ES-I3 (cell line): ENCODE results near the gene E2F8.
"Not testable (repeated sequence)": the region's sequence is repeated elsewhere in the genome, so short reads cannot be mapped to it uniquely, and the experiment has no call there.

Source experiments
- H3K36me3 ChIP-seq: 2 replicates; pipeline ENCODE4 v1.6.1; 2013; ENCODE audit warnings: mild to moderate bottlenecking, low read length, control low read depth, moderate library complexity; ENCODE audit not compliant: insufficient read depth
- H3K4me1 ChIP-seq: 2 replicates; pipeline ENCODE4 v1.6.1; 2013; ENCODE audit warnings: mild to moderate bottlenecking, control low read depth, low read length; ENCODE audit not compliant: insufficient read depth
- H3K9ac ChIP-seq: 2 replicates; pipeline ENCODE4 v1.6.1; 2013; ENCODE audit warnings: low read depth, mild to moderate bottlenecking, low read length, moderate library complexity
- H3K9me3 ChIP-seq: 2 replicates; pipeline ENCODE4 v1.6.1; 2013; ENCODE audit warnings: mild to moderate bottlenecking, low read length, moderate library complexity; ENCODE audit not compliant: control insufficient read depth, insufficient read depth

E2F8 gene

GRCh38 chr11:19240420-19241259 lies at the start of gene E2F8:
E2F8 (minus strand) TSS chr11:19240945; CDS start chr11:19240121, 824 bp downstream.
- Histone ChIP-seq H3K4me1 (no peaks in the 10 kb centered on the region), H3K36me3 (no peaks in the 10 kb centered on the region)

GRCh38 chr11:19290356-19290755 lies 49.6 kb upstream of the E2F8 start:
- H3K4me1 ChIP-seq, result no peaks in the 10 kb centered on the region
- H3K36me3 ChIP-seq, result no peaks in the 10 kb centered on the region
- H3K9ac ChIP-seq, result no peak overlapping the region
- no peaks in the 10 kb centered on the region for H3K9me3 ChIP-seq

More at GRCh38 chr11:19240420-19241259, at the start of gene E2F8:
- Histone ChIP-seq H3K9ac (peak within 1 kb of the TSS; percentile 90), H3K9me3 (no peaks in the 10 kb centered on the region)

- no peak overlapping the region for H3K9ac ChIP-seq
- no peaks in the 10 kb centered on the region for H3K9me3 ChIP-seq
- no peaks in the 10 kb centered on the region for H3K4me1 ChIP-seq
- no peaks in the 10 kb centered on the region for H3K36me3 ChIP-seq
Measured at GRCh38 chr11:19288256-19288655, 47.5 kb upstream of the E2F8 start.

DNA sequence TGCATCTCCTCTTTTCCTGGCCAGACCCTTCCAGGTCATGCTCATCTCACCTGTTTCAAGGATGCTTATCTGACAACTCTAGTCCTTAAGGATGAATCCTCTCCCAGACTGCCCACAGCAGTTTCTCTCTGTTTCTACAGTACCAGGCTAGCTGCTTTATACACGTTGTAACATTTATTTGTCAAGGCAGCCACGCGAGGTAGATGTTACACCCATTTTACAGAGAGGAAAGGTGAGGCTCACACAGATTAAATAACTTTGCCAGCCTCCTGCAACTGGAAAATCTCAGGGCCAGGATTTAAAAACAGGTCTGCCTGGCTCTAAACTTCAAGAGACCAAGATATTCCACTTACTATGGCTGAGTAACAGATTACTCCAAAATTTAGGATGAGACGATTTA lies 45.7 kb upstream of the E2F8 start:
- no peaks in the 10 kb centered on the region for H3K4me1 ChIP-seq
- H3K9me3 ChIP-seq, result no peaks in the 10 kb centered on the region
- no peak overlapping the region for H3K9ac ChIP-seq
- H3K36me3 ChIP-seq, result no peaks in the 10 kb centered on the region

DNA sequence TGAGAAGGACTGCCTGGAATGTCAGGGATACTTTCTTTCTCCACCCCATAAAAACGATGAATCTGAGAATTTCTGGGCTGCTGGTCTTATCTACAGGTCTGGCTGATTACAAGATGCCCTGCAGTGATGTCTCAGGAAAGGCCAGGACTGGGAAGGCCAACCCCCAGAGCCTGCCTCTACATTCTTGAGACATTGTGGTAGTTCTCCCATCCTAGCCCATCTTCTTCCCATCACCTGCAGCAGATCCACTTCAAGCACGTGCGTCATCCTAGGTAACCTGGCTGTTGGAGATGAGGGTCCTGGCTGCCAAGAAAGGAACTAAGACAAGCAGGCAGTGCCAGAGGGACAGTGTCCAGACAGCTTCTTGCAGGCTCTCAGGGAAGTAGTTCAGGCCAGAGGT lies 44.1 kb upstream of the E2F8 start:
- H3K4me1 ChIP-seq, result no peaks in the 10 kb centered on the region
- H3K9ac ChIP-seq, result no peak overlapping the region
- H3K9me3 ChIP-seq, result no peaks in the 10 kb centered on the region

DNA sequence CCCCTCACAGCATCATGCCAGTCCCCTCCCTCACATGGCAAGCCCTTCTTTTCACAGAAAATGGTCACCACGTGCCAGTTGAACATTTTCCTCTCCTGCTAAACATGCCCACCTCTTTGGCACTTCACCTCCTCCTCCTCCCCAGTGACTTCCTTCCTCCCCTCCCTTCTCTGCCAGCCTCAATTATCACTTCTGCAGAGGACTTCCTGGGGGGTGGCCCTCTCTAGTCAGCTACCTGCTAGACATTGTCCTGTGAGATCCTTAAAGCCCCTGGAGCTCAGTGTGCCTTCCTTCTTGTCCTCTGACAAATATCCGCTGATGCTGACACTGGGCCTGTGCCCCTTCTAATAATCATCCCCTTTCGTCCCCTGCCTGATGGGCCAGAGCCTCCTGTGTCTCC lies 43.2 kb upstream of the E2F8 start:
- H3K9ac ChIP-seq, result no peak overlapping the region

More for the DNA sequence above, 44.1 kb upstream of the E2F8 start:
- no peaks in the 10 kb centered on the region for H3K36me3 ChIP-seq

DNA sequence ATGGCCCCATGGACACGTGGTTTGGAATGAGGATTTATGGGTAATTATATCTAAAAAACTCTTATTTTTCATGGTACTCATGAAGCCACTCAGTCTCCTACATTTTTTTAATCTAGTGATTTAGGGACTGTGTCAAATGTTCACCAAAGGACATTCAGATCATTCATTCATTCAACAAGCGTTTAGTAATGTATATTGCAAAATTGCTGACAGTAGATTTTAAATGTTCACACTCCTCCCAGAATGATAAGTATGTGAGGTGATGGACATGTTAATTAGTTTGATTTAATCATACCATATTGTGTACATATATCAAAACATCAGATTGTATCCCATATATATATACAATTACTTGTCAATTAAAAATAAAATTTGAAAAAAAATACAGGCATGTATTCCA lies 40.8 kb upstream of the E2F8 start:
- Histone ChIP-seq H3K4me1 (no peaks in the 10 kb centered on the region; the same call in 1 of the 2 replicates), H3K9ac (no peak overlapping the region), H3K36me3 (no peaks in the 10 kb centered on the region), H3K9me3 (no peaks in the 10 kb centered on the region)

More for the DNA sequence above, 43.2 kb upstream of the E2F8 start:
- H3K36me3 ChIP-seq, result no peaks in the 10 kb centered on the region
- no peaks in the 10 kb centered on the region for H3K9me3 ChIP-seq
- no peaks in the 10 kb centered on the region for H3K4me1 ChIP-seq

GRCh38 chr11:19281041-19281440 lies 40.3 kb upstream of the E2F8 start:
- H3K4me1 ChIP-seq, result no peaks in the 10 kb centered on the region; the same call in 1 of the 2 replicates
- H3K9ac ChIP-seq, result no peak overlapping the region
- H3K36me3 ChIP-seq, result no peaks in the 10 kb centered on the region
- H3K9me3 ChIP-seq, result no peaks in the 10 kb centered on the region

DNA sequence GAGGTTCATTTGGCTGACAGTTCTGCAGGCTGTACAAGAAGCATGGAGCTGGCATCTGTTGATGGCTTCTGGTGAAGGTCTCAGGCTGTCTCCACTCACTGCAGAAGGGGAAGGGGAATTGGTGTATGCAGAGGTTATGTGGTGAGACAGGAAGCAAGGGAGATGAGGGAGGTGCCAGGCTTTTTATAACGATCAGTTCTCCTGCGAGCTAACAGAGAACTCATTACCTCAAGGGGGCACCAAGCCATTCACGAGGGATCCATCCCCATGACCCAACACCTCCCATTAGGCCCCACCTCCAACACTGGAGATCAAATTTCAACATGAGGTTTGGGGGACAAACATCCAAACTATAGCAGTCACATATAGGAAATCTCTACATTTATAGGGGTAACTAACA lies 38.7 kb upstream of the E2F8 start:
- H3K36me3 ChIP-seq, result no peaks in the 10 kb centered on the region
- H3K9me3 ChIP-seq, result no peaks in the 10 kb centered on the region
- no peak overlapping the region for H3K9ac ChIP-seq
- no peaks in the 10 kb centered on the region; the same call in 1 of the 2 replicates for H3K4me1 ChIP-seq

GRCh38 chr11:19276859-19277808 lies 36.4 kb upstream of the E2F8 start:
- Histone ChIP-seq H3K9me3 (no peaks in the 10 kb centered on the region), H3K4me1 (no peaks in the 10 kb centered on the region; the same call in 1 of the 2 replicates), H3K9ac (no peak overlapping the region), H3K36me3 (no peaks in the 10 kb centered on the region)

DNA sequence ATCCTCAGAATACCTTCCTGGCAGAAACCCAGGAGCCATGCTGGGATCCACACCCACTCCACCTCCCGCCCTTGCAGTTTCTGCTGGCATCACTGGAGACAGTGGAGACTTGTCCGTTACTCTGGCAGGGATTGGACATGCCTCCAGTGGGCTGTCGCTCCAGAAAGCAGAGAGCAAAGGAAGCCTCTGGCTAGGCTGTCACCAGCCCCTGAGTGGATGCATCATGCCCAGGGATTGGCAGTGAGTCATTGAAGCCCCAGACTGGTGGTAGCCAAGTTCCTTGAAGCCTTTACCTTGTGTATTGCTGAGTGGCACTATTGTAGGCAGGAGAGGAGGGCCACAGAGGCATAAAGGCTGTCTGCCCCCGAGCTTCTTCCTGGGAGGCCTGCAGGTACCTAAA lies 34.8 kb upstream of the E2F8 start:
- Histone ChIP-seq H3K9ac (no peak overlapping the region), H3K36me3 (no peaks in the 10 kb centered on the region), H3K9me3 (no peaks in the 10 kb centered on the region), H3K4me1 (no peaks in the 10 kb centered on the region; the same call in 1 of the 2 replicates)

GRCh38 chr11:19273219-19273618 lies 32.5 kb upstream of the E2F8 start:
- not testable (repeated sequence) for H3K36me3 ChIP-seq, H3K9me3 ChIP-seq, H3K9ac ChIP-seq, H3K4me1 ChIP-seq

DNA sequence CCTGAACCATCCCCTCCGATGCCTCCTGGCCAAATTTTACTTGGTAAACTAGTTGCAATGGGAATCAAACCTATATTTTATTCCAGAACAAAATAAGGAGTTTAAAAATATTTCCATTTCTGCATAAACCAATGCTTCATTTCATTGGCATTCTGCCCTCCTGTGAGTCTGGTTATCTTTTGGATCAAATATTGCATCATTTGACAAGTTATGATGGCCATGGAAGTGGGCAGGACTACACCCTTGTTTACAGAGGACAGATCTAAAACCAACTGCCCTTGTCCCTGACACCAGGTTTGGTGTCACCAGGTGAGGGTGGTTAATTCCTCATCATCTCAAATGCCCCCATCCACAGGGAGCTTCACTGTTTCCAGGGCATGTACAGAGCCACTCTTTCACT lies 28.2 kb upstream of the E2F8 start:
- H3K4me1 ChIP-seq, result no peaks in the 10 kb centered on the region

DNA sequence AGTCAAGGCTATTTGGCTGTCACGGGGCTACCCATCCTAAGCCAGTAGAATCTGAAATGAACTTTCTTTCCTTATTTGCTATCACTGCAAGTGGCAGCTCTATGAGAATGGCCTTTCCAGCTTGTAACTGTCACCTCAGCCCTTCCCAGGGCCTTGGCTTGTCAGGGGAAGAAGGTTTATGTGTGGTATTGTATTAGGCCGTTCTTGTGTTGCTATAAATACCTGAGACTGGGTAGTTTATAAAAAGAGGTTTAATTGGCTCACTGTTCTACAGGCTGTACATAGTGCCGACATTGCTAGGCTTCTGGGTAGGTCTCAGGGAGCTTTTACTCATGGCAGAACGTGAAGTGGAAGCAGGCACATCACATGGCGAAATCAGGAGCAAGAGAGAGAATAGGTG lies 26.8 kb upstream of the E2F8 start:
- H3K9me3 ChIP-seq, result no peaks in the 10 kb centered on the region
- no peak overlapping the region for H3K9ac ChIP-seq
- H3K4me1 ChIP-seq, result peaks cover 4% of the 10 kb centered on the region; the same call in 1 of the 2 replicates
- no peaks in the 10 kb centered on the region for H3K36me3 ChIP-seq

More for the DNA sequence above, 28.2 kb upstream of the E2F8 start:
- no peak overlapping the region for H3K9ac ChIP-seq
- no peaks in the 10 kb centered on the region for H3K36me3 ChIP-seq
- no peaks in the 10 kb centered on the region for H3K9me3 ChIP-seq
